Fibroblast of lung (primary cell): Measurements from ENCODE around the gene LIMA1. TPM values are rescaled to one million over a fixed set of nuclear protein-coding genes. Genes with fewer than 3 reads are reported as not detected.

ENCODE experiments used
- DNase-seq, 2 donors: peaks; one replicate each; pipeline versions ENCODE4 v3.0.0 to v3.0.0-alpha.2; 2010; ENCODE audit warnings: low read depth in 2 of 2
- H2AFZ ChIP-seq: 2 replicates; pipeline ENCODE4 v1.5.1; 2012; ENCODE audit warnings: low read length, control low read depth, inconsistent platforms
- H3K27ac ChIP-seq: 2 replicates; pipeline ENCODE4 v1.5.1; 2011; ENCODE audit warnings: low read length, control low read depth; ENCODE audit not compliant: insufficient read depth
- H3K27me3 ChIP-seq: 2 replicates; pipeline ENCODE4 v1.5.1; 2011; ENCODE audit warnings: mild to moderate bottlenecking, low read length; ENCODE audit not compliant: control insufficient read depth, insufficient read depth
- H3K36me3 ChIP-seq: 2 replicates; pipeline ENCODE4 v1.5.1; 2011; ENCODE audit warnings: low read length; ENCODE audit not compliant: control insufficient read depth, insufficient read depth
- H3K4me1 ChIP-seq: 2 replicates; pipeline ENCODE4 v1.5.1; 2011; ENCODE audit warnings: low read length; ENCODE audit not compliant: control insufficient read depth, insufficient read depth; ENCODE audit errors: extremely low read depth
- H3K4me2 ChIP-seq: 2 replicates; pipeline ENCODE4 v1.5.1; 2011; ENCODE audit warnings: low read length, control low read depth; ENCODE audit not compliant: insufficient read depth; ENCODE audit errors: extremely low read depth
- H3K4me3 ChIP-seq, 4 experiments: fragments of 200-600 bp in 1 of 4; sonication (generic) in 1 of 4; replicated peaks in 1 of 4; 2 replicates each; pipeline ENCODE4 v1.5.1; 2011 to 2016; ENCODE audit warnings: low read length in 4 of 4, low read depth in 3 of 4, mild to moderate bottlenecking in 3 of 4, control low read depth in 2 of 4, inconsistent platforms in 1 of 4, mixed read lengths in 1 of 4; ENCODE audit not compliant: insufficient read depth in 1 of 4; ENCODE audit errors: control extremely low read depth in 1 of 4
- H3K79me2 ChIP-seq: 2 replicates; pipeline ENCODE4 v1.5.1; 2012; ENCODE audit warnings: mild to moderate bottlenecking, low read length, inconsistent platforms; ENCODE audit not compliant: control insufficient read depth, insufficient read depth
- H3K9ac ChIP-seq: 2 replicates; pipeline ENCODE4 v1.5.1; 2011; ENCODE audit warnings: mild to moderate bottlenecking, low read length, control low read depth; ENCODE audit not compliant: insufficient read depth
- H3K9me3 ChIP-seq: 2 replicates; pipeline ENCODE4 v1.5.1; 2012; ENCODE audit warnings: low read depth, low read length; ENCODE audit not compliant: control insufficient read depth, insufficient read depth
- H4K20me1 ChIP-seq: 2 replicates; pipeline ENCODE4 v1.5.1; 2011; ENCODE audit warnings: low read length; ENCODE audit not compliant: control insufficient read depth, insufficient read depth; ENCODE audit errors: extremely low read depth
- EZH2 ChIP-seq: IDR thresholded peaks from 2 replicates; pipeline ENCODE4 v1.5.1; 2012; ENCODE audit warnings: low read length, control low read depth, mild to moderate bottlenecking; ENCODE audit errors: missing control alignments
- polyA plus RNA-seq, 2 donors: library from polyadenylated mRNA; depleted of rRNA in 1 of 2; stranded (reverse) in 1 of 2; unstranded in 1 of 2; fragments of >200 nt; gene quantifications; 2 replicates each; pipeline ENCODE4 v1.2.1, GENCODE V29; 2011 to 2012; ENCODE audit warnings: missing spikeins in 1 of 2
- total RNA-seq: library from RNA; depleted of rRNA; stranded (reverse); fragments of >200 nt; gene quantifications from 2 replicates; pipeline ENCODE4 v1.2.1, GENCODE V29; 2014
- TF ChIP-seq, protein P1 (sequence below), 2 donors: IDR thresholded peaks in 1 of 2; conservative IDR thresholded peaks in 1 of 2; 1 replicate in 1 of 2; 2 replicates in 1 of 2; pipeline ENCODE4 v1.5.1; 2011 to 2012; ENCODE audit warnings: low read length in 2 of 2, control low read depth in 1 of 2, inconsistent platforms in 1 of 2, low read depth in 1 of 2, mild to moderate bottlenecking in 1 of 2

The LIMA1 gene
- total and polyA plus RNA-seq, 2 donors (not counting 1 experiment from before 2014, with no cell fraction given), result 171 to 308 TPM

DNA sequence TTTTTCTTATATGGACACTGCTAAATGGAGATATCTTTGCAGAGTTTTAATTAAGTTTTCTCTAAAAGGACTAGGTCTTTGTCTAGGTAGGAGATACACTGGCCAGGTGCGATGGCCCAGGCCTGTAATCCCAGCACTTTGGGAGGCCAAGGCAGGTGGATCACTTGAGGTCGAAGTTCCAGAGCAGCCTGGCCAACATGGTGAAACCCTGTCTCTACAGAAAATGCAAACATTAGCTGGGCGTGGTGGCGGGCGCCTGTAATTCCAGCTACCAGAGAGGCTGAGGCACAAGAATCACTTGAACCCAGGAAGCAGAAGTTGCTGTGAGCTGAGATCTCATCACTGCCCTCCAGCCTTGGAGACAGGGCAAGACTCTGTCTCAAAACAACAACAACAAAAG, 99.1 kb downstream of the LIMA1 start:
- Histone ChIP-seq H3K9me3 (no peaks in the 10 kb centered on the region), H3K79me2 (peaks cover 1% of the 10 kb centered on the region), H3K4me2 (no peak overlapping the region), H3K27ac (no peak overlapping the region), H3K4me3 (no peak overlapping the region), H3K9ac (no peak overlapping the region), H3K36me3 (peaks cover 3% of the 10 kb centered on the region), H2AFZ (no peak overlapping the region), H3K27me3 (no peaks in the 10 kb centered on the region), H3K4me1 (peaks cover 14% of the 10 kb centered on the region), H4K20me1 (no peaks in the 10 kb centered on the region)
- DNase-seq, result no peak
- TF ChIP-seq, protein P1, sequence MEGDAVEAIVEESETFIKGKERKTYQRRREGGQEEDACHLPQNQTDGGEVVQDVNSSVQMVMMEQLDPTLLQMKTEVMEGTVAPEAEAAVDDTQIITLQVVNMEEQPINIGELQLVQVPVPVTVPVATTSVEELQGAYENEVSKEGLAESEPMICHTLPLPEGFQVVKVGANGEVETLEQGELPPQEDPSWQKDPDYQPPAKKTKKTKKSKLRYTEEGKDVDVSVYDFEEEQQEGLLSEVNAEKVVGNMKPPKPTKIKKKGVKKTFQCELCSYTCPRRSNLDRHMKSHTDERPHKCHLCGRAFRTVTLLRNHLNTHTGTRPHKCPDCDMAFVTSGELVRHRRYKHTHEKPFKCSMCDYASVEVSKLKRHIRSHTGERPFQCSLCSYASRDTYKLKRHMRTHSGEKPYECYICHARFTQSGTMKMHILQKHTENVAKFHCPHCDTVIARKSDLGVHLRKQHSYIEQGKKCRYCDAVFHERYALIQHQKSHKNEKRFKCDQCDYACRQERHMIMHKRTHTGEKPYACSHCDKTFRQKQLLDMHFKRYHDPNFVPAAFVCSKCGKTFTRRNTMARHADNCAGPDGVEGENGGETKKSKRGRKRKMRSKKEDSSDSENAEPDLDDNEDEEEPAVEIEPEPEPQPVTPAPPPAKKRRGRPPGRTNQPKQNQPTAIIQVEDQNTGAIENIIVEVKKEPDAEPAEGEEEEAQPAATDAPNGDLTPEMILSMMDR (conservative IDR thresholded peaks at IDR 0.05 in 1 of 2, IDR thresholded peaks at IDR 0.05 in 1 of 2; ENCODE audit: low read depth in 1 of 2, low read length in 2 of 2), result no peak
- no peak for TF ChIP-seq EZH2

DNA sequence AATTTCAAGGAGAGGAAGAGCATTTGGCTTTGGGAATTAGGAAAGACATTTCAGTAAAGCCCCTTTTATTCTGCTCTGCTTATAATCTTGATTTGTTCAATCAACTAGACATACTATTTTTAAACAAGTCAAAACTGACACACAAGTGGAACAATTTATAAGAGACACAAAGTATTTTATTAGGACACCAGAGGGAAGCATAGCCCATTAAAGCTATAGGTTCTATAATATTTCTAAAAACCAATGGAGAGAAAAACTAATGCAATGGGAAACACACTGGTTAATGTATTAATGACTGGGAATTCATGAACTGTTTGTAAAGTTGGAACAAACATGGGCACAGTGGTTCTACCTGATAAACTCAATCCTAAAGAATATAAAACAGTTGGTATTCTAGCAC, 100.9 kb downstream of the LIMA1 start:
- no peak for DNase-seq
- TF ChIP-seq, protein P1 (conservative IDR thresholded peaks at IDR 0.05 in 1 of 2, IDR thresholded peaks at IDR 0.05 in 1 of 2; ENCODE audit: low read depth in 1 of 2, low read length in 2 of 2), result no peak
- TF ChIP-seq EZH2, result no peak
- Histone ChIP-seq H3K9ac (no peak overlapping the region), H3K9me3 (no peaks in the 10 kb centered on the region), H3K27me3 (no peaks in the 10 kb centered on the region), H3K36me3 (peaks cover 3% of the 10 kb centered on the region), H3K4me3 (no peak overlapping the region), H3K27ac (no peak overlapping the region), H3K79me2 (no peaks in the 10 kb centered on the region), H3K4me1 (peaks cover 1% of the 10 kb centered on the region), H3K4me2 (no peak overlapping the region), H2AFZ (no peak overlapping the region), H4K20me1 (no peaks in the 10 kb centered on the region)

DNA sequence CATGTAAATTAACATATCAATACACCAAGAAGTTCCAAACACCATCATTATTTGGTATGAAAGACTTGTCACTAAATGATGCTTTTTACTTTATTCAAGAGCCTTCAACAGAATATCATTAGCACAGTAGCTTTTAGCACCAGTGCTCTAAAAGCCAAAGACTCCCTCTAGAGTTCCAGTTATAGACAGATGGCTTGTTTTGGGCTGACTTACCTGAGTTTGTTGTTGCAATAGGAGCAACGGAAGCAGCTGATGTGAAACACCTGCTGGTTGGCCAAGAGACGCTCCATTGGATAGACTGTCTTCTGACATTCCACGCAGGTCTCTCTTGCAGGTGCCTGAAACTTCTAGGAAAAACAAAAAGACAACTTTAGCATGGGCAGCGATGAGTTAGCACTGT, 101.6 kb downstream of the LIMA1 start:
- TF ChIP-seq, protein P1 (conservative IDR thresholded peaks at IDR 0.05 in 1 of 2, IDR thresholded peaks at IDR 0.05 in 1 of 2; ENCODE audit: low read depth in 1 of 2, low read length in 2 of 2), result no peak
- no peak for TF ChIP-seq EZH2
- Histone ChIP-seq H3K79me2 (no peaks in the 10 kb centered on the region), H3K9ac (no peak overlapping the region), H3K4me2 (no peak overlapping the region), H4K20me1 (no peaks in the 10 kb centered on the region), H3K27me3 (no peaks in the 10 kb centered on the region), H3K4me3 (no peak overlapping the region), H3K9me3 (no peaks in the 10 kb centered on the region), H3K27ac (no peak overlapping the region), H3K36me3 (peaks cover 3% of the 10 kb centered on the region), H2AFZ (no peak overlapping the region), H3K4me1 (no peaks in the 10 kb centered on the region)
- no peak for DNase-seq
